Measurements from ENCODE around the gene KCNMB3. TPM values are rescaled to one million over a fixed set of nuclear protein-coding genes. Genes with fewer than 3 reads are reported as not detected.
"Not testable (repeated sequence)": the region's sequence is repeated elsewhere in the genome, so short reads cannot be mapped to it uniquely, and the experiment has no call there.

KCNMB3 gene
- total RNA-seq, 2 experiments from 2014 or later = 0.60 TPM; not detected in 1

- BruUV-seq (replicated peaks) = no TSS peak
- H3K9me2 ChIP-seq (ENCODE audit: insufficient read depth, low read length) = no peaks in the 10 kb centered on the region
- TF ChIP-seq CTCF (conservative IDR thresholded peaks at IDR 0.05; ENCODE audit: low read length) = no peak
- TF ChIP-seq EZH2phosphoT487 (IDR thresholded peaks at IDR 0.05; ENCODE audit: borderline replicate concordance, low read depth, low read length) = no peak
- H3K79me2 ChIP-seq (ENCODE audit: insufficient read depth, low read depth, low read length) = no peaks in the 10 kb centered on the region
- DNase-seq (ENCODE audit: low spot score) = no peak
- peak overlapping the region; percentile 54; the same call in 1 of the 2 replicates for H3K4me2 ChIP-seq (ENCODE audit: low read length)
- H3K36me3 ChIP-seq (ENCODE audit: insufficient read depth, low read length) = no peaks in the 10 kb centered on the region
- H3K9me3 ChIP-seq (ENCODE audit: low read length) = no peaks in the 10 kb centered on the region
- POLR2A ChIA-PET = interaction anchor here (0.6 to 0.8 kb wide), 2 partner anchors 12 to 22 kb away, joined by 3 to 4 read pairs; no protein-coding TSS in a partner anchor
- peaks cover 10% of the 10 kb centered on the region for H3K4me1 ChIP-seq (ENCODE audit: insufficient read depth, low read length, poor library complexity, severe bottlenecking)
- H3K4me3 ChIP-seq (ENCODE audit: low read depth, low read length, poor library complexity, severe bottlenecking) = no peak overlapping the region
- no peak overlapping the region for H2AFZ ChIP-seq (ENCODE audit: low read length)
- CTCF ChIA-PET (ENCODE audit: unreplicated experiment) = no interaction called here
- H3K27ac ChIP-seq (ENCODE audit: low read depth, low read length, poor library complexity, severe bottlenecking) = no peak overlapping the region
- intact Hi-C loops (cut with micrococcal nuclease; ENCODE audit: unreplicated experiment) = no loop called here
- H4K20me1 ChIP-seq (ENCODE audit: insufficient read depth, low read length) = no peaks in the 10 kb centered on the region
Observed at GRCh38 chr3:179260949-179261765, 10.2 kb upstream of the KCNMB3 start.

- H3K9me3 ChIP-seq (ENCODE audit: low read length); H3K36me3 ChIP-seq (ENCODE audit: insufficient read depth, low read length); H3K4me2 ChIP-seq (ENCODE audit: low read length); H3K9me2 ChIP-seq (ENCODE audit: insufficient read depth, low read length); H2AFZ ChIP-seq (ENCODE audit: low read length); POLR2A ChIA-PET; intact Hi-C loops (cut with micrococcal nuclease; ENCODE audit: unreplicated experiment); H3K4me3 ChIP-seq (ENCODE audit: low read depth, low read length, poor library complexity, severe bottlenecking); H4K20me1 ChIP-seq (ENCODE audit: insufficient read depth, low read length); H3K79me2 ChIP-seq (ENCODE audit: insufficient read depth, low read depth, low read length); DNase-seq (ENCODE audit: low spot score); BruUV-seq (replicated peaks); H3K4me1 ChIP-seq (ENCODE audit: insufficient read depth, low read length, poor library complexity, severe bottlenecking); CTCF ChIA-PET (ENCODE audit: unreplicated experiment); H3K27ac ChIP-seq (ENCODE audit: low read depth, low read length, poor library complexity, severe bottlenecking): not testable (repeated sequence)
Observed at GRCh38 chr3:179259959-179260756, 9.2 kb upstream of the KCNMB3 start.

GRCh38 chr3:179258820-179259219 lies 7.9 kb upstream of the KCNMB3 start:
- no peaks in the 10 kb centered on the region for H3K4me1 ChIP-seq (ENCODE audit: insufficient read depth, low read length, poor library complexity, severe bottlenecking)
- intact Hi-C loops (cut with micrococcal nuclease; ENCODE audit: unreplicated experiment) = no loop called here
- no peak overlapping the region for H2AFZ ChIP-seq (ENCODE audit: low read length)
- no peaks in the 10 kb centered on the region for H3K9me2 ChIP-seq (ENCODE audit: insufficient read depth, low read length)
- ChIA-PET POLR2A (no interaction called here), CTCF (ENCODE audit: unreplicated experiment) (no interaction called here)
- no TSS peak for BruUV-seq (replicated peaks)
- H3K27ac ChIP-seq (ENCODE audit: low read depth, low read length, poor library complexity, severe bottlenecking) = no peak overlapping the region
- no peaks in the 10 kb centered on the region for H4K20me1 ChIP-seq (ENCODE audit: insufficient read depth, low read length)
- no peak for TF ChIP-seq CTCF (conservative IDR thresholded peaks at IDR 0.05; ENCODE audit: low read length)
- TF ChIP-seq EZH2phosphoT487 (IDR thresholded peaks at IDR 0.05; ENCODE audit: borderline replicate concordance, low read depth, low read length) = no peak
- DNase-seq (ENCODE audit: low spot score) = no peak
- H3K79me2 ChIP-seq (ENCODE audit: insufficient read depth, low read depth, low read length) = no peaks in the 10 kb centered on the region
- H3K36me3 ChIP-seq (ENCODE audit: insufficient read depth, low read length) = no peaks in the 10 kb centered on the region
- no peaks in the 10 kb centered on the region for H3K9me3 ChIP-seq (ENCODE audit: low read length)
- no peak overlapping the region for H3K4me3 ChIP-seq (ENCODE audit: low read depth, low read length, poor library complexity, severe bottlenecking)
- peak overlapping the region; percentile 32; the same call in 1 of the 2 replicates for H3K4me2 ChIP-seq (ENCODE audit: low read length)

GRCh38 chr3:179257742-179258141 lies 6.8 kb upstream of the KCNMB3 start:
- CTCF ChIA-PET (ENCODE audit: unreplicated experiment); H3K4me2 ChIP-seq (ENCODE audit: low read length); intact Hi-C loops (cut with micrococcal nuclease; ENCODE audit: unreplicated experiment); POLR2A ChIA-PET; H3K4me3 ChIP-seq (ENCODE audit: low read depth, low read length, poor library complexity, severe bottlenecking); H3K9me3 ChIP-seq (ENCODE audit: low read length); H4K20me1 ChIP-seq (ENCODE audit: insufficient read depth, low read length); H3K4me1 ChIP-seq (ENCODE audit: insufficient read depth, low read length, poor library complexity, severe bottlenecking); H3K27ac ChIP-seq (ENCODE audit: low read depth, low read length, poor library complexity, severe bottlenecking); H3K79me2 ChIP-seq (ENCODE audit: insufficient read depth, low read depth, low read length); H3K36me3 ChIP-seq (ENCODE audit: insufficient read depth, low read length); DNase-seq (ENCODE audit: low spot score); H2AFZ ChIP-seq (ENCODE audit: low read length); H3K9me2 ChIP-seq (ENCODE audit: insufficient read depth, low read length); BruUV-seq (replicated peaks): not testable (repeated sequence)
